KMS-11 (cell line): ENCODE data around the gene ASPSCR1.

Source experiments
- H2AFZ ChIP-seq: fragments of 200-600 bp; sonication (generic); 2 replicates; pipeline ENCODE4 v1.6.1; 2016; ENCODE audit warnings: antibody characterized with exemption, mixed run types, low read depth
- H3K27ac ChIP-seq: fragments of 200-600 bp; sonication (generic); 2 replicates; pipeline ENCODE4 v1.6.1; 2016; ENCODE audit warnings: mild to moderate bottlenecking, mixed run types
- H3K27me3 ChIP-seq: fragments of 200-600 bp; sonication (generic); 2 replicates; pipeline ENCODE4 v1.6.1; 2017; ENCODE audit warnings: mild to moderate bottlenecking, low read depth, mixed run types, moderate library complexity; ENCODE audit not compliant: insufficient read depth
- H3K36me3 ChIP-seq: fragments of 200-600 bp; sonication (generic); 2 replicates; pipeline ENCODE4 v1.6.1; 2017; ENCODE audit warnings: mild to moderate bottlenecking, mixed run types; ENCODE audit not compliant: insufficient read depth
- H3K4me1 ChIP-seq: fragments of 200-600 bp; sonication (generic); 2 replicates; pipeline ENCODE4 v1.6.1; 2016; ENCODE audit warnings: mild to moderate bottlenecking, low read depth, mixed run types; ENCODE audit not compliant: poor library complexity, severe bottlenecking
- H3K4me2 ChIP-seq: fragments of 200-600 bp; sonication (generic); 2 replicates; pipeline ENCODE4 v1.7.0; 2016; ENCODE audit warnings: mild to moderate bottlenecking, mixed run types
- H3K4me3 ChIP-seq: fragments of 200-600 bp; sonication (generic); IDR thresholded peaks from 2 replicates; pipeline ENCODE4 v1.6.1; 2017; ENCODE audit warnings: low read depth, low read length, mixed read lengths; ENCODE audit not compliant: insufficient read depth
- H3K79me2 ChIP-seq: fragments of 200-600 bp; sonication (generic); 2 replicates; pipeline ENCODE4 v1.6.1; 2016; ENCODE audit warnings: low read depth, mixed run types; ENCODE audit not compliant: insufficient read depth
- H3K9ac ChIP-seq: fragments of 200-600 bp; sonication (generic); 2 replicates; pipeline ENCODE4 v1.6.1; 2016; ENCODE audit warnings: mild to moderate bottlenecking, mixed run types
- H4K20me1 ChIP-seq: fragments of 200-600 bp; sonication (generic); 2 replicates; pipeline ENCODE4 v1.6.1; 2016; ENCODE audit warnings: mild to moderate bottlenecking, mixed run types; ENCODE audit not compliant: insufficient read depth
- CTCF ChIP-seq: fragments of 200-600 bp; sonication (generic); conservative IDR thresholded peaks from 2 replicates; pipeline ENCODE4 v1.6.1; 2017; ENCODE audit warnings: low read depth, mild to moderate bottlenecking, antibody characterized with exemption, low read length, moderate library complexity, mixed read lengths

Gene ASPSCR1

GRCh38 chr17:82013341-82013740 is 35.9 kb downstream of the ASPSCR1 start:
- Histone ChIP-seq H3K4me3 (no peak overlapping the region), H3K4me2 (no peak overlapping the region), H3K36me3 (no peaks in the 10 kb centered on the region), H3K27me3 (no peaks in the 10 kb centered on the region), H2AFZ (no peak overlapping the region), H3K27ac (no peak overlapping the region), H4K20me1 (no peaks in the 10 kb centered on the region), H3K79me2 (no peaks in the 10 kb centered on the region), H3K9ac (no peak overlapping the region), H3K4me1 (no peaks in the 10 kb centered on the region)
- no peak for TF ChIP-seq CTCF

- TF ChIP-seq CTCF = no peak
- no peak overlapping the region for H3K4me2 ChIP-seq
- H3K79me2 ChIP-seq = no peaks in the 10 kb centered on the region
- H3K36me3 ChIP-seq = no peaks in the 10 kb centered on the region
- no peaks in the 10 kb centered on the region for H3K27me3 ChIP-seq
- H3K4me1 ChIP-seq = no peaks in the 10 kb centered on the region
- H3K4me3 ChIP-seq = no peak overlapping the region
- H4K20me1 ChIP-seq = no peaks in the 10 kb centered on the region
- no peak overlapping the region for H3K27ac ChIP-seq
- H3K9ac ChIP-seq = no peak overlapping the region
- no peak overlapping the region for H2AFZ ChIP-seq
Measured at GRCh38 chr17:82013772-82014321, 36.4 kb downstream of the ASPSCR1 start.

GRCh38 chr17:82014432-82014831 is 37.0 kb downstream of the ASPSCR1 start:
- H3K27ac ChIP-seq = no peak overlapping the region
- no peaks in the 10 kb centered on the region for H3K4me1 ChIP-seq
- H4K20me1 ChIP-seq = no peaks in the 10 kb centered on the region
- TF ChIP-seq CTCF = no peak
- no peaks in the 10 kb centered on the region for H3K79me2 ChIP-seq
- H2AFZ ChIP-seq = no peak overlapping the region
- no peaks in the 10 kb centered on the region for H3K27me3 ChIP-seq
- no peak overlapping the region for H3K4me2 ChIP-seq
- no peak overlapping the region for H3K4me3 ChIP-seq
- H3K9ac ChIP-seq = no peak overlapping the region
- H3K36me3 ChIP-seq = no peaks in the 10 kb centered on the region

GRCh38 chr17:82014971-82015310 is 37.5 kb downstream of the ASPSCR1 start:
- no peaks in the 10 kb centered on the region for H3K27me3 ChIP-seq
- no peak overlapping the region for H2AFZ ChIP-seq
- no peak overlapping the region for H3K4me2 ChIP-seq
- H3K36me3 ChIP-seq = no peaks in the 10 kb centered on the region
- no peak overlapping the region for H3K9ac ChIP-seq
- H3K4me3 ChIP-seq = no peak overlapping the region
- no peaks in the 10 kb centered on the region for H3K4me1 ChIP-seq
- H3K79me2 ChIP-seq = no peaks in the 10 kb centered on the region
- H3K27ac ChIP-seq = no peak overlapping the region
- no peaks in the 10 kb centered on the region for H4K20me1 ChIP-seq
- TF ChIP-seq CTCF = no peak
